ENCODE measurements around the gene BPIFB2.

The BPIFB2 gene

GRCh38 chr20:33022694-33023438 is 15.4 kb downstream of the BPIFB2 start:
- no peak for DNase-seq

GRCh38 chr20:33023439-33024242 is 16.1 kb downstream of the BPIFB2 start:
- DNase-seq = no peak

- DNase-seq = no peak
These were observed 16.7 kb downstream of the BPIFB2 start for GRCh38 chr20:33024243-33024560.

- no peak for DNase-seq
These were observed 17.3 kb downstream of the BPIFB2 start for GRCh38 chr20:33024609-33025317.

GRCh38 chr20:33025318-33025876 is 17.9 kb downstream of the BPIFB2 start:
- no peak for DNase-seq

- DNase-seq = no peak
These were observed 18.7 kb downstream of the BPIFB2 start for GRCh38 chr20:33026072-33026778.

GRCh38 chr20:33026779-33027759 is 19.6 kb downstream of the BPIFB2 start:
- DNase-seq = no peak

- DNase-seq = no peak
These were observed 20.6 kb downstream of the BPIFB2 start for GRCh38 chr20:33027769-33028751.

GRCh38 chr20:33028875-33029274 is 21.4 kb downstream of the BPIFB2 start:
- DNase-seq = no peak

GRCh38 chr20:33030076-33030475 is 22.6 kb downstream of the BPIFB2 start:
- DNase-seq = no peak

GRCh38 chr20:33030569-33030968 is 23.1 kb downstream of the BPIFB2 start:
- DNase-seq = no peak

GRCh38 chr20:33031531-33031930 is 24.0 kb downstream of the BPIFB2 start, which contains the start of gene BPIFB6:
Gene BPIFB6, plus strand, starts transcription at chr20:33031648. Its CDS starts 0 bp downstream, at chr20:33031648.
- DNase-seq = no peak

GRCh38 chr20:33032555-33032954 is 25.1 kb downstream of the BPIFB2 start:
- DNase-seq = no peak

GRCh38 chr20:33033381-33033780 is 25.9 kb downstream of the BPIFB2 start:
- no peak for DNase-seq

GRCh38 chr20:33034115-33034514 is 26.6 kb downstream of the BPIFB2 start:
- DNase-seq = no peak

- DNase-seq = no peak
These were observed 27.5 kb downstream of the BPIFB2 start for GRCh38 chr20:33034901-33035492.

GRCh38 chr20:33037456-33037855 is 30.0 kb downstream of the BPIFB2 start:
- no peak for DNase-seq

- DNase-seq = no peak
These were observed 30.7 kb downstream of the BPIFB2 start for GRCh38 chr20:33038243-33038642.

- no peak for DNase-seq
These were observed 34.9 kb downstream of the BPIFB2 start for GRCh38 chr20:33042430-33042829.

All from CD4-positive, alpha-beta T cell treated with Interleukin-6 for 4 hours (primary cell).